Suprapubic skin (tissue), 4 donors: ENCODE measurements around the gene ITPR2. TPM values are rescaled to one million over a fixed set of nuclear protein-coding genes. Genes with fewer than 3 reads are reported as not detected.

Experiments used
- DNase-seq, 2 donors: peaks; one replicate each; pipeline ENCODE4 v3.0.0-alpha.2; 2019; ENCODE audit warnings: low spot score in 2 of 2
- H3K27ac ChIP-seq: fragments of 200-600 bp; sonication (generic); one replicate; pipeline ENCODE4 v1.5.1; 2019
- H3K27me3 ChIP-seq: fragments of 200-600 bp; sonication (generic); one replicate; pipeline ENCODE4 v1.5.1; 2019
- H3K36me3 ChIP-seq: fragments of 200-600 bp; sonication (generic); one replicate; pipeline ENCODE4 v1.5.1; 2019
- H3K4me1 ChIP-seq: fragments of 200-600 bp; sonication (generic); one replicate; pipeline ENCODE4 v1.5.1; 2019
- H3K4me3 ChIP-seq: fragments of 200-600 bp; sonication (generic); one replicate; pipeline ENCODE4 v1.5.1; 2019; ENCODE audit warnings: mild to moderate bottlenecking
- H3K9me3 ChIP-seq: fragments of 200-600 bp; sonication (generic); one replicate; pipeline ENCODE4 v1.5.1; 2019
- CTCF ChIP-seq, 2 donors: fragments of 200-600 bp in 1 of 2; fragments of 450-650 bp in 1 of 2; sonication (generic) in 1 of 2; IDR thresholded peaks; one replicate each; pipeline ENCODE4 v1.5.1; 2016 to 2019; ENCODE audit warnings: antibody characterized with exemption in 2 of 2, mild to moderate bottlenecking in 1 of 2, moderate library complexity in 1 of 2
- EP300 ChIP-seq: sonication (generic); formaldehyde crosslinking; IDR thresholded peaks from one replicate; pipeline ENCODE4 v1.6.1; 2017; ENCODE audit warnings: antibody characterized with exemption
- POLR2A ChIP-seq, 2 donors: fragments of 450-650 bp; IDR thresholded peaks; one replicate each; pipeline ENCODE4 v1.6.1; 2017; ENCODE audit warnings: antibody characterized with exemption in 2 of 2, mild to moderate bottlenecking in 2 of 2, moderate library complexity in 2 of 2
- POLR2AphosphoS5 ChIP-seq, 3 donors: sonication (generic); formaldehyde crosslinking; IDR thresholded peaks; one replicate each; pipeline ENCODE4 v1.6.1; 2017; ENCODE audit warnings: antibody characterized with exemption in 3 of 3
- WGBS: methylation state at CpG from one replicate; pipeline ENCODE4 v1.1.5; 2018; 5-methylcytosine and 5-hydroxymethylcytosine counted together
- total RNA-seq, 4 donors: library from RNA; depleted of rRNA; stranded (reverse); fragments of >200 nt; gene quantifications; one replicate each; pipeline ENCODE4 v1.1.0, GENCODE V29; 2016

The ITPR2 gene
- total RNA-seq, 4 donors from 2014 or later = 59.6 to 159 (median 72.1) TPM

GRCh38 chr12:26400627-26401026 lies 432.4 kb downstream of the ITPR2 start:
- peaks cover 16% of the 10 kb centered on the region for H3K36me3 ChIP-seq
- no peaks in the 10 kb centered on the region for H3K9me3 ChIP-seq
- H3K27ac ChIP-seq = no peak overlapping the region
- TF ChIP-seq POLR2AphosphoS5 (IDR thresholded peaks at IDR 0.05) (no peak), EP300 (no peak), POLR2A (IDR thresholded peaks at IDR 0.05) (no peak)
- no peak for DNase-seq
- no peak overlapping the region for H3K4me3 ChIP-seq
- H3K27me3 ChIP-seq = no peaks in the 10 kb centered on the region
- peaks cover 5% of the 10 kb centered on the region for H3K4me1 ChIP-seq
- WGBS = 88% methylated on average over 8 of the region's 8 CpGs

GRCh38 chr12:26399381-26399780 lies 433.6 kb downstream of the ITPR2 start:
- no peak overlapping the region for H3K4me3 ChIP-seq
- TF ChIP-seq POLR2A (IDR thresholded peaks at IDR 0.05) = no peak
- H3K27me3 ChIP-seq = no peaks in the 10 kb centered on the region
- no peak for DNase-seq
- H3K4me1 ChIP-seq = peaks cover 5% of the 10 kb centered on the region
- no peak overlapping the region for H3K27ac ChIP-seq
- H3K36me3 ChIP-seq = peaks cover 18% of the 10 kb centered on the region
- no peaks in the 10 kb centered on the region for H3K9me3 ChIP-seq
- 87% methylated on average over 1 of the region's 1 CpG for WGBS

GRCh38 chr12:26396402-26396801 lies 436.6 kb downstream of the ITPR2 start:
- H3K36me3 ChIP-seq = peaks cover 24% of the 10 kb centered on the region
- H3K9me3 ChIP-seq = no peaks in the 10 kb centered on the region
- WGBS = 86% methylated on average over 3 of the region's 3 CpGs
- H3K27ac ChIP-seq = no peak overlapping the region
- H3K27me3 ChIP-seq = no peaks in the 10 kb centered on the region
- no peak overlapping the region for H3K4me3 ChIP-seq
- no peak for TF ChIP-seq EP300
- DNase-seq = no peak
- H3K4me1 ChIP-seq = no peaks in the 10 kb centered on the region

- no peak for DNase-seq
- no peaks in the 10 kb centered on the region for H3K4me1 ChIP-seq
- H3K4me3 ChIP-seq = no peak overlapping the region
- H3K27ac ChIP-seq = no peak overlapping the region
- TF ChIP-seq POLR2AphosphoS5 (IDR thresholded peaks at IDR 0.05) = no peak
- TF ChIP-seq CTCF (IDR thresholded peaks at IDR 0.05) = no peak
- TF ChIP-seq EP300 = no peak
- no peaks in the 10 kb centered on the region for H3K9me3 ChIP-seq
- WGBS = 86% methylated on average over 1 of the region's 1 CpG
- no peaks in the 10 kb centered on the region for H3K27me3 ChIP-seq
- peaks cover 10% of the 10 kb centered on the region for H3K36me3 ChIP-seq
Measured at GRCh38 chr12:26389343-26389742, 443.7 kb downstream of the ITPR2 start.

GRCh38 chr12:26384536-26384935 lies 448.5 kb downstream of the ITPR2 start:
- TF ChIP-seq EP300 = no peak
- no peak for TF ChIP-seq CTCF (IDR thresholded peaks at IDR 0.05)
- TF ChIP-seq POLR2AphosphoS5 (IDR thresholded peaks at IDR 0.05) = no peak
- TF ChIP-seq POLR2A (IDR thresholded peaks at IDR 0.05) = no peak
- no peak overlapping the region for H3K4me3 ChIP-seq
- H3K36me3 ChIP-seq = peaks cover 5% of the 10 kb centered on the region
- no peaks in the 10 kb centered on the region for H3K9me3 ChIP-seq
- H3K27me3 ChIP-seq = no peaks in the 10 kb centered on the region
- no peaks in the 10 kb centered on the region for H3K4me1 ChIP-seq
- 88% methylated on average over 1 of the region's 1 CpG for WGBS
- no peak overlapping the region for H3K27ac ChIP-seq
- DNase-seq = no peak

- 100% methylated on average over 1 of the region's 1 CpG for WGBS
- Histone ChIP-seq H3K36me3 (peaks cover 5% of the 10 kb centered on the region), H3K9me3 (no peaks in the 10 kb centered on the region), H3K27me3 (no peaks in the 10 kb centered on the region), H3K4me1 (peaks cover 8% of the 10 kb centered on the region), H3K27ac (no peak overlapping the region), H3K4me3 (no peak overlapping the region)
- TF ChIP-seq POLR2AphosphoS5 (IDR thresholded peaks at IDR 0.05) = no peak
- TF ChIP-seq POLR2A (IDR thresholded peaks at IDR 0.05) = no peak
- no peak for TF ChIP-seq CTCF (IDR thresholded peaks at IDR 0.05)
- TF ChIP-seq EP300 = no peak
- DNase-seq = no peak
Measured at GRCh38 chr12:26383041-26383440, 450.0 kb downstream of the ITPR2 start.

GRCh38 chr12:26380897-26381296 lies 452.1 kb downstream of the ITPR2 start:
- 70% methylated on average over 1 of the region's 1 CpG for WGBS
- H3K9me3 ChIP-seq = no peaks in the 10 kb centered on the region
- DNase-seq = no peak
- no peak overlapping the region for H3K27ac ChIP-seq
- H3K4me3 ChIP-seq = no peak overlapping the region
- no peaks in the 10 kb centered on the region for H3K36me3 ChIP-seq
- H3K4me1 ChIP-seq = peaks cover 8% of the 10 kb centered on the region
- no peaks in the 10 kb centered on the region for H3K27me3 ChIP-seq
- TF ChIP-seq EP300 (no peak), CTCF (IDR thresholded peaks at IDR 0.05) (no peak), POLR2AphosphoS5 (IDR thresholded peaks at IDR 0.05) (no peak), POLR2A (IDR thresholded peaks at IDR 0.05) (no peak)
